ENCODE measurements around the gene ESAM.

The ESAM gene

GRCh38 chr11:124769806-124770774 is 8.0 kb upstream of the ESAM start:
- no peak for DNase-seq

- no peak for DNase-seq
Measured at GRCh38 chr11:124768914-124769313, 6.8 kb upstream of the ESAM start.

GRCh38 chr11:124766156-124766555 is 4.1 kb upstream of the ESAM start:
- DNase-seq, result no peak

GRCh38 chr11:124763156-124763947 is 1.3 kb upstream of the ESAM start:
- peak; percentile 94 for DNase-seq

- DNase-seq, result no peak
Measured at GRCh38 chr11:124762624-124763155, 600 bp upstream of the ESAM start.

GRCh38 chr11:124761301-124762104 is 587 bp downstream of the ESAM start:
- no peak for DNase-seq

- DNase-seq, result no peak
Measured at GRCh38 chr11:124760806-124761205, 1.3 kb downstream of the ESAM start.

GRCh38 chr11:124760205-124760652 is 1.9 kb downstream of the ESAM start:
- DNase-seq, result no peak

- DNase-seq, result no peak
Measured at GRCh38 chr11:124759266-124760204, 2.6 kb downstream of the ESAM start.

- peak; percentile 85 for DNase-seq
Measured at GRCh38 chr11:124758355-124759265, 3.5 kb downstream of the ESAM start.

- DNase-seq, result no peak
Measured at GRCh38 chr11:124757320-124757719, 4.8 kb downstream of the ESAM start.

- no peak for DNase-seq
Measured at GRCh38 chr11:124756753-124757227, 5.3 kb downstream of the ESAM start.

GRCh38 chr11:124756033-124756752 is 5.9 kb downstream of the ESAM start:
- DNase-seq, result no peak

- DNase-seq, result no peak
Measured at GRCh38 chr11:124754710-124755109, 7.4 kb downstream of the ESAM start.

- DNase-seq, result no peak
Measured at GRCh38 chr11:124754309-124754708, 7.8 kb downstream of the ESAM start.

- DNase-seq, result no peak
Measured at GRCh38 chr11:124753624-124754023, 8.5 kb downstream of the ESAM start.

GRCh38 chr11:124753205-124753604 is 8.9 kb downstream of the ESAM start:
- no peak for DNase-seq

- no peak for DNase-seq
Measured at GRCh38 chr11:124752471-124753102, 9.5 kb downstream of the ESAM start.

Measured in activated CD8-positive, alpha-beta memory T cell treated with anti-CD3 and anti-CD28 coated beads, Interleukin-2, amount 50 U/mL, for 48 hours (primary cell).